Measurements from ENCODE around the gene WDFY3. TPM values are rescaled to one million over a fixed set of nuclear protein-coding genes. Genes with fewer than 3 reads are reported as not detected.
A peak's percentile ranks its signal among the peaks of the same experiment; 100 is the strongest.

The WDFY3 gene
- total RNA-seq, 2 experiments from 2014 or later = 0.09 to 0.38 TPM

GRCh38 chr4:84691170-84691691 lies 275.3 kb downstream of the WDFY3 start:
- intact Hi-C loops (cut with micrococcal nuclease) = no loop called here
- no peak for TF ChIP-seq CTCF (IDR thresholded peaks at IDR 0.05)
- H3K36me3 Mint-ChIP-seq (ENCODE audit: low read depth) = no peaks in the 10 kb centered on the region
- H3K27ac Mint-ChIP-seq = no peak overlapping the region
- CTCF ChIA-PET = no interaction called here
- H3K4me1 Mint-ChIP-seq (ENCODE audit: low read depth) = peaks cover 3% of the 10 kb centered on the region
- POLR2A ChIA-PET = no interaction called here
- no peak overlapping the region for H3K4me3 Mint-ChIP-seq
- no peak for DNase-seq
- no peaks in the 10 kb centered on the region for H3K9me3 Mint-ChIP-seq
- peak; percentile 77 for ATAC-seq
- peaks cover 1% of the 10 kb centered on the region for H3K27me3 Mint-ChIP-seq

GRCh38 chr4:84690481-84690880 lies 276.0 kb downstream of the WDFY3 start:
- H3K27ac Mint-ChIP-seq = no peak overlapping the region
- H3K27me3 Mint-ChIP-seq = peaks cover 1% of the 10 kb centered on the region
- CTCF ChIA-PET = no interaction called here
- POLR2A ChIA-PET = no interaction called here
- H3K4me3 Mint-ChIP-seq = no peak overlapping the region
- ATAC-seq (no peak), DNase-seq (no peak)
- no peaks in the 10 kb centered on the region for H3K9me3 Mint-ChIP-seq
- H3K36me3 Mint-ChIP-seq (ENCODE audit: low read depth) = no peaks in the 10 kb centered on the region
- no peak for TF ChIP-seq CTCF (IDR thresholded peaks at IDR 0.05)
- peaks cover 3% of the 10 kb centered on the region for H3K4me1 Mint-ChIP-seq (ENCODE audit: low read depth)
- intact Hi-C loops (cut with micrococcal nuclease) = no loop called here

GRCh38 chr4:84689197-84689596 lies 277.3 kb downstream of the WDFY3 start:
- no peak for DNase-seq
- ChIA-PET CTCF (interaction anchor here (0.6 kb wide), 1 partner anchor 93 kb away, joined by 3 read pairs; no protein-coding TSS in a partner anchor), POLR2A (no interaction called here)
- intact Hi-C loops (cut with micrococcal nuclease) = no loop called here
- no peaks in the 10 kb centered on the region for H3K9me3 Mint-ChIP-seq
- H3K4me3 Mint-ChIP-seq = no peak overlapping the region
- no peak for ATAC-seq
- no peaks in the 10 kb centered on the region for H3K36me3 Mint-ChIP-seq (ENCODE audit: low read depth)
- peaks cover 7% of the 10 kb centered on the region for H3K4me1 Mint-ChIP-seq (ENCODE audit: low read depth)
- H3K27ac Mint-ChIP-seq = no peak overlapping the region
- no peak for TF ChIP-seq CTCF (IDR thresholded peaks at IDR 0.05)
- no peaks in the 10 kb centered on the region for H3K27me3 Mint-ChIP-seq

- POLR2A ChIA-PET = no interaction called here
- intact Hi-C loops (cut with micrococcal nuclease) = no loop called here
- Mint-ChIP-seq H3K36me3 (ENCODE audit: low read depth) (no peaks in the 10 kb centered on the region), H3K4me1 (ENCODE audit: low read depth) (peaks cover 9% of the 10 kb centered on the region), H3K4me3 (no peak overlapping the region), H3K27me3 (no peaks in the 10 kb centered on the region), H3K9me3 (no peaks in the 10 kb centered on the region), H3K27ac (no peak overlapping the region)
- TF ChIP-seq CTCF (IDR thresholded peaks at IDR 0.05) = no peak
- DNase-seq (no peak), ATAC-seq (no peak)
- CTCF ChIA-PET = no interaction called here
Measured at GRCh38 chr4:84688605-84689004, 277.9 kb downstream of the WDFY3 start.

- no peaks in the 10 kb centered on the region for H3K36me3 Mint-ChIP-seq (ENCODE audit: low read depth)
- intact Hi-C loops (cut with micrococcal nuclease) = no loop called here
- H3K4me1 Mint-ChIP-seq (ENCODE audit: low read depth) = peaks cover 17% of the 10 kb centered on the region
- no peaks in the 10 kb centered on the region for H3K27me3 Mint-ChIP-seq
- ChIA-PET CTCF (interaction anchor here (0.7 kb wide), 1 partner anchor 768 kb away, joined by 3 read pairs; no protein-coding TSS in a partner anchor), POLR2A (no interaction called here)
- ATAC-seq (no peak), DNase-seq (no peak)
- TF ChIP-seq CTCF (IDR thresholded peaks at IDR 0.05) = no peak
- no peak overlapping the region for H3K4me3 Mint-ChIP-seq
- no peak overlapping the region for H3K27ac Mint-ChIP-seq
- no peaks in the 10 kb centered on the region for H3K9me3 Mint-ChIP-seq
Measured at GRCh38 chr4:84685105-84685504, 281.4 kb downstream of the WDFY3 start.
